HepG2 (cell line): Measurements from ENCODE around the gene ADRM1. TPM values are rescaled to one million over a fixed set of nuclear protein-coding genes. Genes with fewer than 3 reads are reported as not detected.
A peak's percentile ranks its signal among the peaks of the same experiment; 100 is the strongest.

Source experiments
- ARNT2 ChIP-seq: sonication (generic); formaldehyde crosslinking; IDR thresholded peaks from 2 replicates; pipeline ENCODE4 v1.8.0; 2022; ENCODE audit warnings: mild to moderate bottlenecking, low read depth, missing genetic modification reagents, moderate library complexity
- CENPBD1 ChIP-seq: sonication (generic); formaldehyde crosslinking; IDR thresholded peaks from 2 replicates; pipeline ENCODE4 v1.8.0; 2022; ENCODE audit warnings: missing genetic modification reagents, low read depth, mild to moderate bottlenecking, borderline replicate concordance
- DBP ChIP-seq: sonication (generic); formaldehyde crosslinking; IDR thresholded peaks from 2 replicates; pipeline ENCODE4 v1.4.0; 2020; ENCODE audit warnings: missing genetic modification reagents; ENCODE audit errors: not compliant biosample characterization
- FOSL2 ChIP-seq: sonication (generic); formaldehyde crosslinking; IDR thresholded peaks from 2 replicates; pipeline ENCODE4 v1.4.0; 2020; ENCODE audit warnings: missing genetic modification reagents
- FOXK1 ChIP-seq: sonication (generic); formaldehyde crosslinking; IDR thresholded peaks from 2 replicates; pipeline ENCODE4 v1.4.0; 2020; ENCODE audit warnings: low read depth, missing genetic modification reagents, borderline replicate concordance
- HIVEP1 ChIP-seq: sonication (generic); formaldehyde crosslinking; IDR thresholded peaks from 2 replicates; pipeline ENCODE4 v1.4.0; 2020; ENCODE audit warnings: mild to moderate bottlenecking, missing genetic modification reagents
- RNF2 ChIP-seq: fragments of 450-650 bp; conservative IDR thresholded peaks from 2 replicates; pipeline ENCODE4 v1.6.1; 2016; ENCODE audit warnings: low read depth
- SIX1 ChIP-seq: sonication (generic); formaldehyde crosslinking; IDR thresholded peaks from 2 replicates; pipeline ENCODE4 v1.4.0; 2020; ENCODE audit warnings: missing genetic modification reagents, borderline replicate concordance
- SNAI1 ChIP-seq: sonication (generic); formaldehyde crosslinking; IDR thresholded peaks from 2 replicates; pipeline ENCODE4 v1.5.0; 2020; ENCODE audit warnings: mild to moderate bottlenecking, missing genetic modification reagents, borderline replicate concordance
- ZBTB25 ChIP-seq: IDR thresholded peaks from 2 replicates; pipeline ENCODE4 v1.6.1; 2018; ENCODE audit warnings: missing genetic modification reagents
- ZBTB39 ChIP-seq: sonication (generic); formaldehyde crosslinking; IDR thresholded peaks from 2 replicates; pipeline ENCODE4 v1.5.0; 2020; ENCODE audit warnings: missing genetic modification reagents
- ZNF34 ChIP-seq: sonication (generic); formaldehyde crosslinking; IDR thresholded peaks from 2 replicates; pipeline ENCODE4 v1.4.0; 2020; ENCODE audit warnings: mild to moderate bottlenecking, missing genetic modification reagents, borderline replicate concordance
- ZNF530 ChIP-seq: sonication (generic); formaldehyde crosslinking; IDR thresholded peaks from 2 replicates; pipeline ENCODE4 v1.5.0; 2020; ENCODE audit warnings: low read depth, mild to moderate bottlenecking, missing genetic modification reagents
- ZNF562 ChIP-seq: sonication (generic); formaldehyde crosslinking; IDR thresholded peaks from 2 replicates; pipeline ENCODE4 v1.8.0; 2022; ENCODE audit warnings: missing genetic modification reagents, borderline replicate concordance
- ZNF580 ChIP-seq: IDR thresholded peaks from 2 replicates; pipeline ENCODE4 v1.6.1; 2016; ENCODE audit warnings: low read depth, borderline replicate concordance
- ZNF687 ChIP-seq: sonication (generic); formaldehyde crosslinking; IDR thresholded peaks from 2 replicates; pipeline ENCODE4 v1.5.1; 2020; ENCODE audit warnings: mild to moderate bottlenecking, missing genetic modification reagents, moderate library complexity
- polyA plus RNA-seq, 8 experiments: library from polyadenylated mRNA; depleted of rRNA in 3 of 8; stranded (reverse) in 7 of 8; unstranded in 1 of 8; fragments of >200 nt; fragmentation: Illumina TruSeq in 4 of 8; extraction: Trizol in 4 of 8; gene quantifications; 2 replicates each; pipeline versions ENCODE4 v1.2.1 to v1.2.3, GENCODE V29; 2011 to 2016; ENCODE audit warnings: low read depth in 4 of 8, missing spikeins in 1 of 8, mixed read lengths in 1 of 8; ENCODE audit not compliant: insufficient read depth in 1 of 8
- total RNA-seq, 5 experiments: library from RNA; depleted of rRNA; stranded (reverse); fragments of >200 nt; fragmentation: Illumina TruSeq; extraction: Trizol; gene quantifications; 2 replicates each; pipeline ENCODE4 v1.2.3, GENCODE V29; 2016; ENCODE audit warnings: low read depth in 1 of 5

ADRM1 gene
- total and polyA plus RNA-seq, 2 of the 13 experiments (the other 11 are each of a cell fraction or from before 2014, with no cell fraction given): 92.9 to 154 TPM

GRCh38 chr20:62301773-62302340, 940 bp upstream of the ADRM1 start (continued):
- TF ChIP-seq ZBTB25 (CRISPR knock-in tag) (peak; percentile 94), ZNF562 (CRISPR knock-in tag) (no peak), FOXK1 (CRISPR knock-in tag) (peak; percentile 93; the same call in 1 of the 2 replicates), ZBTB39 (CRISPR knock-in tag) (no peak), RNF2 (no peak), SIX1 (CRISPR knock-in tag) (peak; percentile 62; the same call in 1 of the 2 replicates), ZNF34 (CRISPR knock-in tag) (0 out of 2 replicates have a peak, but pooled peaks have one; percentile 29), HIVEP1 (CRISPR knock-in tag) (peak; percentile 76), CENPBD1 (CRISPR knock-in tag) (no peak; the same call in 1 of the 2 replicates), SNAI1 (CRISPR knock-in tag) (no peak), DBP (peak; percentile 62), ZNF687 (CRISPR knock-in tag) (peak; percentile 74), FOSL2 (peak; percentile 91), ZNF530 (CRISPR knock-in tag) (no peak), ARNT2 (CRISPR knock-in tag) (peak; percentile 79), ZNF580 (CRISPR knock-in tag) (peak; percentile 99)
